Prostate gland (tissue), 2 donors: ENCODE data around the gene ZFP62. TPM values are rescaled to one million over a fixed set of nuclear protein-coding genes. Genes with fewer than 3 reads are reported as not detected.

Experiments used
- DNase-seq: peaks from one replicate; pipeline ENCODE4 v3.0.0-alpha.2; 2019; ENCODE audit warnings: low spot score
- H3K27ac ChIP-seq, 2 donors: fragments of 200-600 bp; sonication (generic); 2 replicates each; pipeline ENCODE4 v1.5.1; 2017 to 2019
- H3K27me3 ChIP-seq: fragments of 200-600 bp; sonication (generic); replicated peaks from 2 replicates; pipeline ENCODE4 v1.5.1; 2019; ENCODE audit not compliant: insufficient read depth
- H3K36me3 ChIP-seq, 2 donors: fragments of 200-600 bp; sonication (generic); 1 replicate in 1 of 2; 2 replicates in 1 of 2; pipeline versions ENCODE4 v1.5.1 to v1.8.1; 2017 to 2019
- H3K4me1 ChIP-seq: fragments of 200-600 bp; sonication (generic); replicated peaks from 2 replicates; pipeline ENCODE4 v1.5.1; 2019
- H3K4me3 ChIP-seq, 2 donors: fragments of 200-600 bp; sonication (generic); 2 replicates each; pipeline ENCODE4 v1.5.1; 2017 to 2019
- H3K9me3 ChIP-seq: fragments of 200-600 bp; sonication (generic); 2 replicates; pipeline ENCODE4 v1.5.1; 2017
- CTCF ChIP-seq, 4 experiments: fragments of 200-600 bp in 2 of 4; fragments of 450-650 bp in 2 of 4; sonication (generic) in 2 of 4; IDR thresholded peaks; 1 replicate in 3 of 4; 2 replicates in 1 of 4; pipeline ENCODE4 v1.5.1; 2016 to 2019; ENCODE audit warnings: antibody characterized with exemption in 4 of 4, mild to moderate bottlenecking in 2 of 4, moderate library complexity in 2 of 4
- POLR2A ChIP-seq: fragments of 450-650 bp; IDR thresholded peaks from one replicate; pipeline ENCODE4 v1.6.1; 2016; ENCODE audit warnings: antibody characterized with exemption, mild to moderate bottlenecking
- POLR2AphosphoS5 ChIP-seq: sonication (generic); formaldehyde crosslinking; IDR thresholded peaks from one replicate; pipeline ENCODE4 v1.6.1; 2017; ENCODE audit warnings: antibody characterized with exemption
- WGBS: methylation state at CpG from one replicate; pipeline ENCODE4 v1.1.5; 2018; 5-methylcytosine and 5-hydroxymethylcytosine counted together
- intact Hi-C: fragments of 100-400 bp; cut with DNase I; formaldehyde crosslinking; loops from one replicate; pipeline ENCODE4 v1.14.2; 2022
- small RNA-seq, 2 donors: library from RNA; depleted of rRNA; stranded (forward); fragments of <200 nt; gene quantifications; one replicate each; pipeline ENCODE3, GENCODE V24; 2016
- total RNA-seq, 2 donors: library from RNA; depleted of rRNA; stranded (reverse); fragments of >200 nt; gene quantifications; one replicate each; pipeline ENCODE4 v1.1.0, GENCODE V29; 2016

The ZFP62 gene
- total RNA-seq, 2 donors from 2014 or later: 24.5 to 28.1 TPM

- Histone ChIP-seq H3K27ac (no peak overlapping the region), H3K4me3 (no peak overlapping the region), H3K9me3 (no peaks in the 10 kb centered on the region), H3K27me3 (no peaks in the 10 kb centered on the region), H3K4me1 (peaks cover 9% of the 10 kb centered on the region), H3K36me3 (no peaks in the 10 kb centered on the region)
- WGBS: 88% methylated on average over 11 of the region's 11 CpGs
- intact Hi-C loops: no loop called here
- TF ChIP-seq POLR2AphosphoS5 (no peak), CTCF (IDR thresholded peaks at IDR 0.05) (no peak), POLR2A (no peak)
- no peak for DNase-seq
These were observed 62.9 kb downstream of the ZFP62 start for GRCh38 chr5:180798193-180798592.

Small RNAs within 50 kb of the gene (small RNA-seq; reads per million reads assigned to genes)
- gene RF00019: 0 reads per million in 2 donors

Other genes starting within 250 kb of the ZFP62 start
- 10 to 100 TPM in 1 of 2 donors, 1 to 10 TPM in 1; 2.9 to 20.6 TPM for gene FLT4, start 211.7 kb downstream of the ZFP62 start, total RNA-seq
- gene OR2Y1, start 121.2 kb downstream of the ZFP62 start, total RNA-seq: not detected
- gene MGAT1, start 58.5 kb downstream of the ZFP62 start, total RNA-seq: 100 to 1,000 TPM; 142 to 159 TPM
- gene BTNL8, start 37.9 kb upstream of the ZFP62 start, total RNA-seq: 1 to 10 TPM in 1 of 2 donors, under 1 TPM in 1; 0.14 to 8.3 TPM
- 1 to 10 TPM in 1 of 2 donors, not detected in 1; 1.6 TPM for gene BTNL3, start 127.6 kb upstream of the ZFP62 start, total RNA-seq
- gene BTNL9, start 179.0 kb upstream of the ZFP62 start, total RNA-seq: 10 to 100 TPM; 11.7 to 13.0 TPM